ENCODE measurements around the gene ABCA4. TPM values are rescaled to one million over a fixed set of nuclear protein-coding genes. Genes with fewer than 3 reads are reported as not detected.
A peak's percentile ranks its signal among the peaks of the same experiment; 100 is the strongest.

ABCA4 gene
- total RNA-seq, 2 donors from 2014 or later, result 0.41 to 0.85 TPM

DNA sequence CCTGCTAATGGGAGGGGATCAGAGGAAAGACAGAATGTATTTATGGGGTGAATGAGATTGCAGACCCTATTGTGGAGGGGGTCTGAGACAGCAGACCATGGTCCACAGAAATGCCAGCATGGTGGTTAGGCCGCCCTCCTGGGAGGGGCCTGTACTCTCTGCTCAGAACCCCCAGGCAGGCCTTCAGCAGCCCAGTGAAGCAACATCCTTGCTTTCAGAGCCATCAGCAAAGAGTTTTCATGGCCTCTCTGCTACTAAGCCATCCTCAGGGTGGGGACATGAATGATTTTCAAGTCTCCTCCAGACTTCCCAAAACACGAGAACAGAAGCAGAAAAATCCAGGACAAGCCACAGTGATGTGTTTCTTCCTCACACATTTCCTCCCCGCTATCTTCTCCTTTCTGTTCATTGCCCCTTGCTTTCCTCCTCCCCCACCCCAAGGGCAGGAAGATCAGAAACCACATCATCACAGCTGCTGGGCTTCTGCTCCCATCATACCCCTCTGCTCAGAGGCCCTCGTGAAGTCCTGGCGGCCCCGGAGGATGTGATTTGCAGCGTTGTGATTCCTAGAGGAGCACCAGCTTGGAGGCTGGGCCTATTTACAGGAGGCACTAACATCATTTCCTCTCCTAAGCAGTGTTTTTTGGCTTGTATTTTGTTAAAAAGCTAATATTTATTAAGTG lies 48.0 kb downstream of the ABCA4 start:
- H3K4me3 ChIP-seq, result no peak overlapping the region
- intact Hi-C loops (cut with DNase I), result no loop called here
- H3K36me3 ChIP-seq, result no peaks in the 10 kb centered on the region
- no peaks in the 10 kb centered on the region for H3K27me3 ChIP-seq (replicated peaks; ENCODE audit: insufficient read depth)
- no peaks in the 10 kb centered on the region for H3K9me3 ChIP-seq
- H3K27ac ChIP-seq, result no peak overlapping the region
- TF ChIP-seq, protein P1, sequence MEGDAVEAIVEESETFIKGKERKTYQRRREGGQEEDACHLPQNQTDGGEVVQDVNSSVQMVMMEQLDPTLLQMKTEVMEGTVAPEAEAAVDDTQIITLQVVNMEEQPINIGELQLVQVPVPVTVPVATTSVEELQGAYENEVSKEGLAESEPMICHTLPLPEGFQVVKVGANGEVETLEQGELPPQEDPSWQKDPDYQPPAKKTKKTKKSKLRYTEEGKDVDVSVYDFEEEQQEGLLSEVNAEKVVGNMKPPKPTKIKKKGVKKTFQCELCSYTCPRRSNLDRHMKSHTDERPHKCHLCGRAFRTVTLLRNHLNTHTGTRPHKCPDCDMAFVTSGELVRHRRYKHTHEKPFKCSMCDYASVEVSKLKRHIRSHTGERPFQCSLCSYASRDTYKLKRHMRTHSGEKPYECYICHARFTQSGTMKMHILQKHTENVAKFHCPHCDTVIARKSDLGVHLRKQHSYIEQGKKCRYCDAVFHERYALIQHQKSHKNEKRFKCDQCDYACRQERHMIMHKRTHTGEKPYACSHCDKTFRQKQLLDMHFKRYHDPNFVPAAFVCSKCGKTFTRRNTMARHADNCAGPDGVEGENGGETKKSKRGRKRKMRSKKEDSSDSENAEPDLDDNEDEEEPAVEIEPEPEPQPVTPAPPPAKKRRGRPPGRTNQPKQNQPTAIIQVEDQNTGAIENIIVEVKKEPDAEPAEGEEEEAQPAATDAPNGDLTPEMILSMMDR (IDR thresholded peaks at IDR 0.05), result no peak
- TF ChIP-seq POLR2A (IDR thresholded peaks at IDR 0.05), result no peak
- TF ChIP-seq POLR2AphosphoS5 (IDR thresholded peaks at IDR 0.05), result no peak
- 72% methylated on average over 7 of the region's 7 CpGs for WGBS
- no peak for DNase-seq (ENCODE audit: low spot score)
- peaks cover 12% of the 10 kb centered on the region for H3K4me1 ChIP-seq (replicated peaks)

DNA sequence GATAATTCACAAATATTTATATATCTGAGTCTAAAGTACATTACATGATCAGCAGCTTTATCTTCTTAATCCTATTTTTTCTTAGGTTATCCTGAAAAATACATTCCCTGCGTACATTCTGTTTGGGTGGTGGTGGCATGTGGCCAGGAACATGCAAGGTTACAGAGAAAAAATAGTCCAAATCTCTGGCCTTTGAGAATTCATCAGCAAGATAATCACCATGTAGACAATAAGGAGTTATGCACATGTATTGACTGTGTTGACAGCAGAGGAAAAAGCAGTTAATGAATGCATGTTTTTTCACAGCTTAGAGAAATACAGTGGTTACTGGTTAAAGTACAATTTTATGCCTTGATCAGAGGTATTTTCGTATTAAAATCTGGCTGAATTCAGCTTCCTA lies 49.0 kb downstream of the ABCA4 start:
- Histone ChIP-seq H3K36me3 (no peaks in the 10 kb centered on the region), H3K9me3 (no peaks in the 10 kb centered on the region), H3K4me1 (replicated peaks) (peaks cover 12% of the 10 kb centered on the region), H3K4me3 (no peak overlapping the region), H3K27ac (no peak overlapping the region), H3K27me3 (replicated peaks; ENCODE audit: insufficient read depth) (no peaks in the 10 kb centered on the region)
- WGBS, result 50% methylated on average over 2 of the region's 2 CpGs
- no peak for DNase-seq (ENCODE audit: low spot score)
- intact Hi-C loops (cut with DNase I), result no loop called here
- TF ChIP-seq POLR2AphosphoS5 (IDR thresholded peaks at IDR 0.05), result no peak
- TF ChIP-seq, protein P1 (IDR thresholded peaks at IDR 0.05), result no peak
- no peak for TF ChIP-seq POLR2A (IDR thresholded peaks at IDR 0.05)

DNA sequence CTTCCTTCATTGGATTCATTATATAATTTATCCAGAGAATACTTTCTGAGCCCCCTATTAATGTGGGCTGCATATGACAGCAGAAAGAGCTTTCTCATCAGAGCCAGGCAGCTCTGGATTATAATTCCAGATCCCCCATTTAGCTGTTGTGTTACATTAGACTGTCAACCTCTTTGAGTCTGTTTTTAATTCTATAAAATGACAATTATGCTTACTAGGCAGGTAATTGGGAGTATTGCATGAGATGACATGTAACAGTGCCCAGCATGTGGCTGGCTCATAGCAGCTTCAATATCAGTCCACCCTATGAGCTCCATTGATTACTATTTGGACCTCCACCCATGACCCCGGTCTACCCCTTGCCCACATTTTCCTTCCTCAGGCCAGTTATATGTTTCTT lies 49.6 kb downstream of the ABCA4 start:
- 96% methylated on average over 1 of the region's 1 CpG for WGBS
- TF ChIP-seq, protein P1 (IDR thresholded peaks at IDR 0.05), result no peak
- no peak for TF ChIP-seq POLR2A (IDR thresholded peaks at IDR 0.05)
- TF ChIP-seq POLR2AphosphoS5 (IDR thresholded peaks at IDR 0.05), result no peak
- Histone ChIP-seq H3K4me3 (no peak overlapping the region), H3K36me3 (no peaks in the 10 kb centered on the region), H3K27me3 (replicated peaks; ENCODE audit: insufficient read depth) (no peaks in the 10 kb centered on the region), H3K27ac (peak overlapping the region in 1 of 2 donors; percentile 20), H3K9me3 (no peaks in the 10 kb centered on the region), H3K4me1 (replicated peaks) (peaks cover 12% of the 10 kb centered on the region)
- intact Hi-C loops (cut with DNase I), result no loop called here
- DNase-seq (ENCODE audit: low spot score), result no peak

DNA sequence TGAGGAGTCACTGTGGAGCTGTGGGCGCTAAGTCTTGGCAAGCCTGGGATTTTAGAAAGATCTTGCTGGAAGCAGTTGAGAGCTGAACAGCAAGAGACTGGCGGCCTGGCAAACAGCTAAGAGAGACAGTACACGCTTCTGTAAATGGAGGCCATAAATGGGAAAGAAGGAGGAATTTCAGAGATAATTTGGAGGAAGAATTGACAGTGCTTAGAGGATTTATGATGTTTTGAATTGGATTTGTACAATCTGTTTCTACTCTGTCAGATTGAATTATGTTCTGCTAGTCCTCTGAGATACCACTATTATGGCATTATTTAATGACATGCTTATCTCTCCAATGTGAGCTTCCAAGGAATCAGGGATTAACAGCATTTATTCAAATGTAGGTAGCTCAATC lies 50.1 kb downstream of the ABCA4 start:
- Histone ChIP-seq H3K4me1 (replicated peaks) (peaks cover 12% of the 10 kb centered on the region), H3K27ac (peak overlapping the region in 1 of 2 donors; percentile 69), H3K27me3 (replicated peaks; ENCODE audit: insufficient read depth) (no peaks in the 10 kb centered on the region), H3K9me3 (no peaks in the 10 kb centered on the region), H3K36me3 (no peaks in the 10 kb centered on the region), H3K4me3 (no peak overlapping the region)
- TF ChIP-seq POLR2A (IDR thresholded peaks at IDR 0.05), result no peak
- TF ChIP-seq POLR2AphosphoS5 (IDR thresholded peaks at IDR 0.05), result no peak
- TF ChIP-seq, protein P1 (IDR thresholded peaks at IDR 0.05), result no peak
- intact Hi-C loops (cut with DNase I), result no loop called here
- DNase-seq (ENCODE audit: low spot score), result no peak
- WGBS, result 57% methylated on average over 3 of the region's 3 CpGs

DNA sequence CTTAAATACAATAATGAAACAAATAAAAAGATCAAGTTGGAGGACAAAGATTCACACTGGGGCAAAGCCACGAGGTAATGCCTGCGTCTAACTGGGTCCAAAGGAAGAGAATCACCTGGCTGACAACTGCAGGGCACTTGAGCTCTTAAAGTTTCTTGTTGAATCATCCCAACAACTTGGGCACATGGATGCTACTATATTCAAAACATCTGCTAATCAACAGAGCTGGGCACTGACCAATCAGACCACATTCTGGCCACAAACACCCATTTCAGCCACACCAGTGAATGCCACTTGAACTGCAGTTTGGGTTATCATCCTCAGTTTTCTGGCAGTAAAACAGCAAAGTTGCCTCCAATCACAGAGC lies 51.0 kb downstream of the ABCA4 start:
- H3K27me3 ChIP-seq (replicated peaks; ENCODE audit: insufficient read depth), result no peaks in the 10 kb centered on the region
- TF ChIP-seq POLR2AphosphoS5 (IDR thresholded peaks at IDR 0.05), result no peak
- peak overlapping the region; percentile 68 to 69 for H3K27ac ChIP-seq
- DNase-seq (ENCODE audit: low spot score), result no peak
- WGBS, result 28% methylated on average over 2 of the region's 2 CpGs
- peaks cover 12% of the 10 kb centered on the region for H3K4me1 ChIP-seq (replicated peaks)
- H3K36me3 ChIP-seq, result no peaks in the 10 kb centered on the region
- H3K9me3 ChIP-seq, result no peaks in the 10 kb centered on the region
- intact Hi-C loops (cut with DNase I), result no loop called here
- no peak overlapping the region for H3K4me3 ChIP-seq
